Thyroid gland (tissue), 4 donors: ENCODE measurements around the gene ADTRP. TPM values are rescaled to one million over a fixed set of nuclear protein-coding genes. Genes with fewer than 3 reads are reported as not detected.

Experiments
- DNase-seq, 2 donors: peaks; one replicate each; pipeline ENCODE4 v3.0.0-alpha.2; 2019
- H3K27ac ChIP-seq, 3 donors: fragments of 200-600 bp; sonication (generic); 1 replicate in 2 of 3; 2 replicates in 1 of 3; pipeline ENCODE4 v1.5.1; 2016 to 2019; ENCODE audit warnings: mild to moderate bottlenecking in 1 of 3, moderate library complexity in 1 of 3
- H3K27me3 ChIP-seq: fragments of 200-600 bp; sonication (generic); one replicate; pipeline ENCODE4 v1.5.1; 2019
- H3K36me3 ChIP-seq, 2 donors: fragments of 200-600 bp; sonication (generic); one replicate each; pipeline ENCODE4 v1.5.1; 2016 to 2019
- H3K4me1 ChIP-seq, 2 donors: fragments of 200-600 bp; sonication (generic); one replicate each; pipeline ENCODE4 v1.5.1; 2017 to 2019
- H3K4me3 ChIP-seq, 3 donors: fragments of 200-600 bp; sonication (generic); replicated peaks in 1 of 3; 1 replicate in 2 of 3; 2 replicates in 1 of 3; pipeline ENCODE4 v1.5.1; 2016; ENCODE audit warnings: mild to moderate bottlenecking in 1 of 3
- H3K9me3 ChIP-seq: fragments of 200-600 bp; sonication (generic); one replicate; pipeline ENCODE4 v1.5.1; 2017
- POLR2A ChIP-seq, 2 donors: fragments of 450-650 bp; IDR thresholded peaks; one replicate each; pipeline ENCODE4 v1.6.1; 2017; ENCODE audit warnings: antibody characterized with exemption in 2 of 2, mild to moderate bottlenecking in 2 of 2, moderate library complexity in 1 of 2
- WGBS, 2 donors: methylation state at CpG; one replicate each; pipeline ENCODE4 v1.1.5; 2017; 5-methylcytosine and 5-hydroxymethylcytosine counted together
- intact Hi-C: fragments of 100-400 bp; cut with DNase I; formaldehyde crosslinking; loops from one replicate; pipeline ENCODE4 v1.15.1; 2023
- total RNA-seq, 4 donors: library from RNA; depleted of rRNA; stranded (reverse); fragments of >200 nt; gene quantifications; one replicate each; pipeline ENCODE4 v1.2.3, GENCODE V29; 2016
- TF ChIP-seq, protein P1 (sequence below), 6 experiments: fragments of 200-600 bp in 3 of 6; fragments of 450-650 bp in 3 of 6; sonication (generic) in 3 of 6; IDR thresholded peaks; one replicate each; pipeline ENCODE4 v1.5.1; 2016 to 2019; ENCODE audit warnings: antibody characterized with exemption in 6 of 6, mild to moderate bottlenecking in 2 of 6, inconsistent platforms in 1 of 6, moderate library complexity in 1 of 6

The ADTRP gene
- total RNA-seq, 4 donors from 2014 or later: 0.40 to 3.5 TPM; not detected in 2

DNA sequence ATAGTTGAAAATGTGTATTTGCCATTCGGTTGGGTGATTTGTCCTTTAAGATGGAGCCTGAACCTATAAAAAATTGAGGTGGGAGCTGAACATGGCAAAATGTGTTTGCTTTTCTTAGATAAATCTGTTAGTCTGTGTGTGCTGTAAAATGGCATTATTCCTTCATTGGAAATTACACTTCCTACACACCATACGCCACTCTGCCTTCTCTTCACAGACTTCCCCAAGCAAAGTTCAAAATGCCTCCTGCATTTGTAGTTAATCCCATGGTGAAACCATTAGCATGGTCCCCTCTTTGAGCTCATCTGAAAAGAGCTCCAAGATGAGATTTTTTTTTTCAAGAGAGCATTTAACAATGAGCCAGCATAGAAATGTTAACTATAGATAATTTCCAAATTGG is 567 bp downstream of the ADTRP start:
- intact Hi-C loops: no loop called here
- Histone ChIP-seq H3K4me1 (no peaks in the 10 kb centered on the region), H3K36me3 (no peaks in the 10 kb centered on the region), H3K27me3 (no peaks in the 10 kb centered on the region), H3K9me3 (no peaks in the 10 kb centered on the region), H3K27ac (no peak overlapping the region), H3K4me3 (no peak overlapping the region)
- DNase-seq: no peak
- 95 to 97% methylated on average over 2 of the region's 2 CpGs for WGBS, 2 donors
- no peak for TF ChIP-seq POLR2A (IDR thresholded peaks at IDR 0.05)
- TF ChIP-seq, protein P1, sequence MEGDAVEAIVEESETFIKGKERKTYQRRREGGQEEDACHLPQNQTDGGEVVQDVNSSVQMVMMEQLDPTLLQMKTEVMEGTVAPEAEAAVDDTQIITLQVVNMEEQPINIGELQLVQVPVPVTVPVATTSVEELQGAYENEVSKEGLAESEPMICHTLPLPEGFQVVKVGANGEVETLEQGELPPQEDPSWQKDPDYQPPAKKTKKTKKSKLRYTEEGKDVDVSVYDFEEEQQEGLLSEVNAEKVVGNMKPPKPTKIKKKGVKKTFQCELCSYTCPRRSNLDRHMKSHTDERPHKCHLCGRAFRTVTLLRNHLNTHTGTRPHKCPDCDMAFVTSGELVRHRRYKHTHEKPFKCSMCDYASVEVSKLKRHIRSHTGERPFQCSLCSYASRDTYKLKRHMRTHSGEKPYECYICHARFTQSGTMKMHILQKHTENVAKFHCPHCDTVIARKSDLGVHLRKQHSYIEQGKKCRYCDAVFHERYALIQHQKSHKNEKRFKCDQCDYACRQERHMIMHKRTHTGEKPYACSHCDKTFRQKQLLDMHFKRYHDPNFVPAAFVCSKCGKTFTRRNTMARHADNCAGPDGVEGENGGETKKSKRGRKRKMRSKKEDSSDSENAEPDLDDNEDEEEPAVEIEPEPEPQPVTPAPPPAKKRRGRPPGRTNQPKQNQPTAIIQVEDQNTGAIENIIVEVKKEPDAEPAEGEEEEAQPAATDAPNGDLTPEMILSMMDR (IDR thresholded peaks at IDR 0.05): no peak

DNA sequence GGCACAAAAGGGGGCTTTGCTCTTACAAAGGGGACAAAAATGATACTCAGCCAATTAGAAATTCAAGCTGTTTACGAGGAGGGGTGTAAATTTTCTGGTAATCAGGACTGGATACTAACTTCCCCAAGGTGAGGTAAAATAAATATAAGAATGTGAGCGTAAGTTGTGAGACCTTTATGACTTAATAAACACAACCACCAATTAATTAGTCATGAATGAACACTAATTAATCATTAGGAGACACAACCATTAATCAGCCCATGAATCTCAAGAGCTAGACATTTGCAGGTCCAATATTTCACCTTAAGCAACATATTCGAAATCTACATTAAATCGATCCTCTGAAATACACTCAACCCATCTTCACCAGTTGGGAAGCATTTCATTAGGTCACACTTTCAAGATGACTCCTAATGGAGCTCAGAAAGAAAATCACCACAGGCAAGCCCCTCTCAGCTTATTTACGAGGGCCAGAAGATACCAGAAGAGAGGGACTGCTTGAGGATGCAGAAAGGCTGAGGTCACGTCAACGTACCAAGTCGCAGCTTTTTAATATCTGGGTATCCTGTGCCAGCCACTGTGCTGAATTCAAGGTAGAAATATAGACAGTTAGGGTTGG is 2.7 kb downstream of the ADTRP start:
- TF ChIP-seq, protein P1 (IDR thresholded peaks at IDR 0.05): no peak
- TF ChIP-seq POLR2A (IDR thresholded peaks at IDR 0.05): no peak
- intact Hi-C loops: no loop called here
- WGBS, 2 donors: 97% methylated on average over 8 of the region's 8 CpGs
- no peaks in the 10 kb centered on the region for H3K9me3 ChIP-seq
- no peak overlapping the region for H3K4me3 ChIP-seq
- no peaks in the 10 kb centered on the region for H3K27me3 ChIP-seq
- no peaks in the 10 kb centered on the region for H3K36me3 ChIP-seq
- peaks cover 0 to 3% of the 10 kb centered on the region in 2 donors for H3K4me1 ChIP-seq
- DNase-seq: no peak
- H3K27ac ChIP-seq: no peak overlapping the region

DNA sequence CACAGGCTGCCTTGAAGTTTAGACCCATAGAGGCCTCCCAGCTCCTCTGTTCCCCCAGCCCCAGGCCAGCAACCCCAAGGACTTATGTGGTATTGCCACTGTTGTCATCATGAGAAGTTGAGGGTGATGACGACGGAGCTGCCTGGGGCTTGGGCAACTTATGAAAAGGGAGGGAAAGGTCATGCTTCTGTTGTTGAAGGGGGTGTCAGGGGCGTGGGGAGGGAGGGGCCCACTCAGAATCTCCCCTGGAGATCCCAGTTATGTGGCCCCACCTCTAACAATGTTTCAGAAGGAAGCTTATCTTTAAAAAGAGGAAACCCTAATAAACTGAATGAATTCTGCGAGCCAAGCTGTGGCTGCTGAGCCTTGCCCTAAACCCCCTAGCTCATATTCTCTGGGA is 4.2 kb downstream of the ADTRP start:
- H3K9me3 ChIP-seq: no peaks in the 10 kb centered on the region
- no peak overlapping the region for H3K4me3 ChIP-seq
- H3K4me1 ChIP-seq: peaks cover 0 to 10% of the 10 kb centered on the region in 2 donors
- no peak overlapping the region for H3K27ac ChIP-seq
- no peak for DNase-seq
- TF ChIP-seq, protein P1 (IDR thresholded peaks at IDR 0.05): no peak
- TF ChIP-seq POLR2A (IDR thresholded peaks at IDR 0.05): no peak
- no peaks in the 10 kb centered on the region for H3K27me3 ChIP-seq
- intact Hi-C loops: no loop called here
- no peaks in the 10 kb centered on the region for H3K36me3 ChIP-seq
- 80 to 86% methylated on average over 4 of the region's 4 CpGs for WGBS, 2 donors

DNA sequence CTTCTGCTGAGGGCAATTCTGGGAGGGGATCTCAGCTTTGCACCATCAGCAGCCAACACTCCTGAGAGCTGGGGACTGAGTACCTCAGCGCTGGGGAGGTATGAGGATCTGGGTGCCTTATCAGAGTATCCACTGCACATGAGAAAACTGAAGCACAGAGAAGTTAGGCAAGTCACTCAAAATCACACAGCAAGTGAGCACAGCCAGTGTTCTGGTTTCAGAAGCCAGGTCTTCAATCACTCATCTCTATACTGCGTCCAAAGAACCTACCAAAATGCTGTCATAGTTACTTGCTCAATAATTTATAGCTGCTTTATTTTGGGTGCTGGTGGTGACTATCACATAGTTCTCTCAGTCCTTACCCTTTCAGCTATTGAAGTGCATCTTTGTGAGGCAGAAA is 5.0 kb downstream of the ADTRP start:
- intact Hi-C loops: no loop called here

DNA sequence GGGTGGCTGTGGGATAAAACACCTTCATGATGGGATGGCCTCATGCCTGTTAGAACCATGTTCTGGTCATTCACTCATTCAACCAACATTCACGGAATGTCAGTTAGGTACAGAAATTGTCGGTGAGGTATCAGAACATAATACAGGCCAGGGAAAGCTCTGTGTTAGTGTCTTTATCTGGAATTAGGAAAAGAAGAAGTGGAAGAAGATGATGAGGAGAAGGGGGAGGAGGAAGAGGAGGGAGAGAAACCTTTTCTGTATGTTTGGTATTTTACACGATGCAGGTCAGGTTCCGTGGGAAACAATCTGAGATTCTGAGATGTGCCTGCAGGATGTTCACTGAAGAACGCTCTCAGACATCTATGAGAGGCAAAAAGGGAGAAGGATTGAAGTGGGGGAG is 5.6 kb downstream of the ADTRP start:
- WGBS, 2 donors: 86 to 95% methylated on average over 5 of the region's 5 CpGs
- Histone ChIP-seq H3K36me3 (no peaks in the 10 kb centered on the region), H3K4me1 (peaks cover 0 to 10% of the 10 kb centered on the region in 2 donors), H3K4me3 (no peak overlapping the region), H3K27ac (no peak overlapping the region), H3K27me3 (no peaks in the 10 kb centered on the region), H3K9me3 (no peaks in the 10 kb centered on the region)
- no peak for DNase-seq
- intact Hi-C loops: no loop called here
- TF ChIP-seq POLR2A (IDR thresholded peaks at IDR 0.05): no peak
- TF ChIP-seq, protein P1 (IDR thresholded peaks at IDR 0.05): no peak

More for the DNA sequence above, 5.0 kb downstream of the ADTRP start:
- Histone ChIP-seq H3K4me3 (no peak overlapping the region), H3K27ac (no peak overlapping the region), H3K36me3 (no peaks in the 10 kb centered on the region), H3K4me1 (peaks cover 0 to 10% of the 10 kb centered on the region in 2 donors), H3K9me3 (no peaks in the 10 kb centered on the region), H3K27me3 (no peaks in the 10 kb centered on the region)
- TF ChIP-seq POLR2A (IDR thresholded peaks at IDR 0.05): no peak
- TF ChIP-seq, protein P1 (IDR thresholded peaks at IDR 0.05): no peak
- no peak for DNase-seq
- 98 to 100% methylated on average over 2 of the region's 2 CpGs for WGBS, 2 donors
